KOPT-K1 (cell line): Measurements from ENCODE around the gene SRP54.
A peak's percentile ranks its signal among the peaks of the same experiment; 100 is the strongest.
"Not testable (repeated sequence)": the region's sequence is repeated elsewhere in the genome, so short reads cannot be mapped to it uniquely, and the experiment has no call there.

Experiments
- H3K27ac ChIP-seq: fragments of 200-600 bp; sonication (generic); 2 replicates; pipeline ENCODE4 v1.5.1; 2016; ENCODE audit warnings: antibody characterized with exemption, mild to moderate bottlenecking, low read depth, low read length; ENCODE audit not compliant: poor library complexity, severe bottlenecking
- H3K36me3 ChIP-seq: fragments of 200-600 bp; sonication (generic); 2 replicates; pipeline ENCODE4 v1.5.1; 2017; ENCODE audit warnings: antibody characterized with exemption, mild to moderate bottlenecking, low read length, moderate library complexity; ENCODE audit not compliant: insufficient read depth
- H3K9me3 ChIP-seq: fragments of 200-600 bp; sonication (generic); 2 replicates; pipeline ENCODE4 v1.5.1; 2017; ENCODE audit warnings: antibody characterized with exemption, low read length, mild to moderate bottlenecking; ENCODE audit not compliant: insufficient read depth, poor library complexity, severe bottlenecking

The SRP54 gene

DNA sequence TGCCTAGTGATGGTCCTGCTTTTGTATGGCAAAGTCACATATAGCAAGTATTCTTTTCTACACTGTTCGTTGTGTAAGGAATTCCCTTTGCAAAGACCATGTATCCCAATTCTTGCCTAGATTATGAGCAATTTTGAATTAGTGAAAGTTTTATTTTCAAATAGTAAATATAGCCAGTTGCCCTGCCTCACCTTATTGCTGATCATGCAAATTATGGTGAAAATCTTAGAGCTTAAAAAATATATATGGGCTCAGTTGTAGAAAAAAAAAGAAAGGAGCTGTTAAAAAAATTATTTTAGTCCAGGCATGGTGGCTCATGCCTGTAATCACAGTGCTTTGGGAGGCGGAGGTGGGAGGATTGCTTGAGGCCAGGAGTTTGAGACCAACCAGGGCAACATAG lies 18.8 kb downstream of the SRP54 start:
- no peak overlapping the region for H3K27ac ChIP-seq

DNA sequence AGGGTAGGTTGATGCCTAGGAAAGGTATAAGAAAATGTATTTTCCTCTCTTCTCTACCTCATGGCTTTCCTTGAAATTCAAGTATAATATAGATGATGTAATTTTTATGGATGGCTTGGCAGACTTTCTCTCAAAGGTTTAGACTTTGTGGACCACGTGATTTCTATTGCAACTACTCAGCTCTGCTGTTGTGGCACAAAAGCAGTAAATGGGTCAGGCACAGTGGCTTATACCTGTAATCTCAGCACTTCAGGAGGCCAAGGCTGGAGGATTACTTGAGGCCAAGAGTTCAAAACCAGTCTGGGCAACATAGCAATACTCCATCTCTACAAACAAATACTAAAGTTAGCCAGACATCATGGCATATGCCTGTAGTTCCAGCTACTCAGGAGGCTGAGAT lies 22.0 kb downstream of the SRP54 start:
- no peaks in the 10 kb centered on the region for H3K9me3 ChIP-seq
- H3K27ac ChIP-seq: no peak overlapping the region
- peaks cover 72% of the 10 kb centered on the region for H3K36me3 ChIP-seq

More for the DNA sequence above, 18.8 kb downstream of the SRP54 start:
- no peaks in the 10 kb centered on the region for H3K9me3 ChIP-seq
- H3K36me3 ChIP-seq: peaks cover 73% of the 10 kb centered on the region

DNA sequence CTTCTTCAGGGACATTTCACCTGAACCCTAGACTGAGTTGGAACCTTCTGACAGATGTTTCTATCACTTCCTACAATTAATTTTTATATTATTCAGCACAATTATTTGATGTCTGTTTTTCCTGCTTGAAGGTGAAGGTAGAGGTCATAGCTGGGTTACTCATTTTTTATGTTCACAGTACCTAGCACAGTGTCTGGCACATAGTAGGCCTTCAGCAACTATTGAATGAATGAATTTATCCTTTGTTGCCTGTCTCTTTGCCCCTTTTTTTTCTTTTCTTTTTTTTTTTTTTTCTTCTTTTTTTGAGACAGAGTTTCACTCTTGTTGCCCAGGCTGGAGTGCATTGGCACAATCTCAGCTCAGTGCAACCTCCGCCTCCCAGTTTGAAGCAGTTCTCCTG lies 33.8 kb downstream of the SRP54 start:
- H3K36me3 ChIP-seq: peaks cover 95% of the 10 kb centered on the region
- no peak overlapping the region for H3K27ac ChIP-seq
- H3K9me3 ChIP-seq: no peaks in the 10 kb centered on the region

DNA sequence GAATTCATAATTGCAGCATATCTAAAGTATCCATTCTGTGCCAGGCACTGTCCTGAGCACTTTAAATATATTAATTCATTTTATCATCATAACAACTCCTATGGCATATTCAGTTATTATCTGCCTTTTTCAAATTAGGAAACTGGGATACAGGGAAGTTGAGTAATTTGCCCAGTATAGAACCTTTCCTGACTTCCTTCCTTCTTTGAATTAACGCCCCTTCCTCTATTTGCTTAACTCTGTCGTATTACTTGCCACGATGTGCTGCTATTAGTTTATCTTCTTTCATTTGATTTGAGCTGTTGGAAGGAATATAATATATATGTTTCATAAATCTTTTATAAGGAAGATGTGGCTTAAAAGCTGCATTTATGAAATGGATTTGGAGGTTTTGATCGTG lies 37.9 kb downstream of the SRP54 start:
- H3K27ac ChIP-seq: no peak overlapping the region
- peaks cover 94% of the 10 kb centered on the region for H3K36me3 ChIP-seq
- H3K9me3 ChIP-seq: no peaks in the 10 kb centered on the region

DNA sequence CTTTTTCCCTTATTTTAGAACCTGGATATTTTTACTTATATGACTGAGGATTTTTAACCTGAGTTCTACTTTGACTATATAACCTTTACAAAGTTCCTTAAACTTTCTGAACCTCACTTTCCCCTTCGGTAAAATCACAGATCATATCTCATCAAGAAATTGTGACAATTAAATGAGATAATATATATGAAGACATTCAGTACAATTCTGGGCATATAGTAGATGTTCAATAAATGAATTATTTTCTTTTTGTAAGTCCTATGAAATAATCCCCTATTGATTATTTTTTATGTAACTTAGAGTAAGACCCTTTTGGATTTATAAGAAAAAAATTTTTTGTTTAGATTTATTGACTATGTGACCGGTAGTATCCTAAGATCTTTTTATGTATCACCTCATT lies 45.6 kb downstream of the SRP54 start:
- H3K36me3 ChIP-seq: peaks cover 94% of the 10 kb centered on the region
- H3K9me3 ChIP-seq: peaks cover 11% of the 10 kb centered on the region
- H3K27ac ChIP-seq: no peak overlapping the region

DNA sequence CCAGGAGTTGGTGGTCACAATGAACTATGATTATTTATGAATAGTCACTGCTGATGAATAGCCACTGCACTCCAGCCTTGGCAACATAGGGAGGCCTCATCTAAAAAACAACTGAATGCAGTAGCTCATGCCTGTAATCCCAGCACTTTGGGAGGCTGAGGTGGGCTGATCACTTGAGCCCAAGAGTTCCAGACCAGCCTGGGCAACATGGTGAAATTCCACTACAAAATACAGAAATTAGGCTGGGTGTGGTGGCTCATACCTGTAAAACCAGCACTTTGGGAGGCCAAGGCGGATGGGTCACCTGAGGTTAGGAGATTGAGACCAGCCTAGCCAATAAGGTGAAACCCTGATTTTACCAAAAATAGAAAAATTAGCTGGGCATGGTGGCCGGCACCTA lies 49.8 kb downstream of the SRP54 start:
- Histone ChIP-seq H3K9me3 (peaks cover 29% of the 10 kb centered on the region), H3K27ac (no peak overlapping the region), H3K36me3 (peaks cover 65% of the 10 kb centered on the region)

DNA sequence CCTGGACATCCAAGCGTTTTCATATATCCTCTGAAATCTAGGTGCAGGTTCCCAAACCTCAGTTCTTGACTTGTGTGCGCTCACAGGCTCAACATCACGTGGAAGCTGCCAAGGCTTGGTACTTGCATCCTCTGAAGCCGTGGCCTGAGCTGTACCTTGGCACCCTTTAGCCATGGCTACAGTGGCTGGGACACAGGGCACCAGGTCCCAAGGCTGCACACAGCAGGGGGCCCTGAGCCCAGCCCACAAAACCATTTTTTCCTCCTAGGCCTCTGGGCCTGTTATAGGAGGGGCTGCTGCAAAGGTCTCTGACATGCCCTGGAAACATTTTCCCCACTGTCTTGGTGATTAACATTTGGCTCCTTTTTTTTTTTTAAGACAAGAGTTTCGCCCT lies 51.6 kb downstream of the SRP54 start:
- Histone ChIP-seq H3K27ac (no peak overlapping the region), H3K36me3 (peaks cover 47% of the 10 kb centered on the region)

DNA sequence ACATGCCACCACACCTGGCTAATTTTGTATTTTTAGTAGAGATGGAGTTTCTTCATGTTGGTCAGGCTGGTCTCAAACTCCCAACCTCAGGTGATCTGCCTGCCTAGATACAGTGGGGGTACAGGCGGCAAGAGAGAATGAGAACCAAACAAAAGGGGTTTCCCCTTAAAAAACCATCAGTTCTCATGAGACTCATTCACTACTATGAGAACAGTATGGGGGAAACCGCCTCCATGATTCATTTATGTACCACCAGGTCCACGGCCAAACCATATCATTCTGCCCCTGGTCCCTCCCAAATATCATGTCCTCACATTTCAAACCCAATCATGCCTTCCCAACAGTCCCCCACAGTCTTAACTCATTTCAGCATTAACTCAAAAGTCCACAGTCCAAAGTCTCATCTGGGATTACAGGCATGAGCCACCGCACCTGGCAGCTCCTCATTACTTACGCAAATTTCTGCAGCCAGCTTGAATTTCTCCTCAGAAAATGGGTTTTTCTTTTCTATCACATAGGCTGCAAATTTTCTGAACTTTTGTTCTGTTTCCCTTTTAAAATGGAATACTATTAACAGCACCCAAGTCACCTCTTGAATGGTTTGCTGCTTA lies 52.3 kb downstream of the SRP54 start:
- Histone ChIP-seq H3K9me3 (peaks cover 29% of the 10 kb centered on the region), H3K36me3 (peaks cover 42% of the 10 kb centered on the region)
- H3K27ac ChIP-seq: not testable (repeated sequence)

More for the DNA sequence above, 51.6 kb downstream of the SRP54 start:
- peaks cover 29% of the 10 kb centered on the region for H3K9me3 ChIP-seq

DNA sequence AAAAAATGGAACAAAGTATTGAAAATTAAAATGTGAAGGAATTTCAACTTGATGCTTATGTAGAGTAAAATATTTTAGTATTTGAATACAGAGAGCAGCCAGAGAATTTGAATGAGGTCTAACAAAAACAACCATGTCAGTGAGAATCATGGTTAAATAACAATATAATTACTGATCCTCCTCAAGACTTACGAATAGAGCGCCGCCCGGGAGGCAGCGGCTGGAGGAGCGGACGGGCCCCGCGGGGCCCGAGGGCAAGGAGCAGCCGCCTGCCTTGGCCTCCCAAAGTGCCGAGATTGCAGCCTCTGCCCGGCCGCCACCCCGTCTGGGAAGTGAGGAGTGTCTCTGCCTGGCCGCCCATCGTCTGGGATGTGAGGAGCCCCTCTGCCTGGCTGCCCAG lies 55.5 kb downstream of the SRP54 start:
- peaks cover 19% of the 10 kb centered on the region for H3K9me3 ChIP-seq
- H3K36me3 ChIP-seq: peaks cover 12% of the 10 kb centered on the region
- H3K27ac ChIP-seq: not testable (repeated sequence)

DNA sequence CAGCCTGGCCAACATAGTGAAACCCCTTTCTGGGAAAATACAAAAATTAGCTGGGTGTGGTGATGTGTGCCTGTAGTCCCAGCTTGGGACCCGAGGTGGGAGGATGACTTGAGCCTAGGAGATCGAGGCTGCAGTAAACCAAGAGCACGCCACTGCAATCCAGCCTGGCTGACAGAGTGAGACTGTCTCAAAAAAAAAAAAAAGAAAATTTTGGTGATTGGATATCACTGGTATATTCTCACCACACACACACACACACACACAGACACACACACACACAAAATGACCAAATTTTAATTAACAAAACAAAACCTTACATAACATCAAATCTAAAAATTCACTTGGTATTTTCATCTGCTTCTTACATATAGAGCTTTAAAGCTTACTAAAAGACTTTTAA lies 59.8 kb downstream of the SRP54 start:
- H3K27ac ChIP-seq: no peak overlapping the region
- H3K9me3 ChIP-seq: no peaks in the 10 kb centered on the region
- H3K36me3 ChIP-seq: no peaks in the 10 kb centered on the region

DNA sequence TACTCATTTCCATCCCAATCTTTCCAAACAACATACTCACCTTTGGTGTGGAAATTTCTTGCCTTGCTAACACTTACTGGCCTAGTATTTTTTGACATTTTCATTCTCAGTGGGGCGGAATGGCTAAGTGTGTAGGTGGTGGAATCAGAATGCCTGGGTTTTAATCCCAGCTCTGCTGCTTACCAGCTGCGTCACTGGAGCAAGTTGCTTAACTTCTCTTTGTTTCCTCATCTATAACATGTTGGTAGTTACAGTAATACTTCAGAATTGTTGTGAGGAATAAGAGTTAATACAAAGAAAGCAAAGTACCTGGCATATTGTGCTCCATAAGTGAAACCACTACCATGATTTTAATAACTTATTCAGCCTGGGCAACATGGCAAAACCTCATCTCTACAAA lies 60.3 kb downstream of the SRP54 start:
- Histone ChIP-seq H3K36me3 (no peaks in the 10 kb centered on the region), H3K27ac (no peak overlapping the region), H3K9me3 (no peaks in the 10 kb centered on the region)

DNA sequence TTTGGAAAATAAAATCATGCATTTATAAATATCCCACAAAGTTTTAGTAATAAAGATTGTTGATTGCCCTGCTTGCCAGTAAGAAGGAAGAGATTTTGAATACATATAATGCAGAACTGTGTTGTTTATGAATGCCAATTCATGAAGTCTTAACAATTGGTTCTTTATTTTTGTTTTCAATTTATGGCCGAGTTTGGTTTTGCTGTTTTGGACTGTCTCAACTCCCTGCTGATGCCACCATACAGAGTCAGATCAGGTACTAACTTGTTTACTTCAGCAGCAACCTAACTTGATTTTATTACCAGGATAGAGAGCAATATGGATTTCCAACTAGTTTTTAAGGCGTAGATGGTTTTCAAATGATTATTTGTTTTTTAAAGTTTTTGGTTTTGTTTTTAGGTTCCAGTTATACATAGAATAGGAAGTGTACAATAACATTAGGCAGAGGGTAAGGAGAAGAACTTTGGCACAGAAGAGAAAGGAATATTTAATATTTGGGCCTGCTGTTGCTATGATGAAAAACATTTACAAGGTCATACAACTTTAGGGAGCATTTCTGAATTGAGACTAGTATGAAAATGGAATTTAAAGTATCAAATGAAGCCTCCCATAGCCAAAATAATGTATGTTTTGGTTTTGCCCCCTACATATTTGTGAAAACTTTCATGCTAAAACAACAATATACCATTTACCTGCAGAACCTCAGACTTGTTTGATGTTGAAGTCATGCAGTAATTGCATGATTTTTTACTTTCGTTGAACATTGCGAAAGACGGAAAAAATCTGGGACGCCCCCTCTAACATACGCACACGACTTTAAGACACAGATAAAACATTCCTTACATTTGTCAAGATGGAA lies 62.4 kb downstream of the SRP54 start:
- Histone ChIP-seq H3K27ac (peak overlapping the region; percentile 73), H3K36me3 (0 out of 2 replicates have a peak, but pooled peaks cover 9% of the 10 kb centered on the region), H3K9me3 (no peaks in the 10 kb centered on the region)

DNA sequence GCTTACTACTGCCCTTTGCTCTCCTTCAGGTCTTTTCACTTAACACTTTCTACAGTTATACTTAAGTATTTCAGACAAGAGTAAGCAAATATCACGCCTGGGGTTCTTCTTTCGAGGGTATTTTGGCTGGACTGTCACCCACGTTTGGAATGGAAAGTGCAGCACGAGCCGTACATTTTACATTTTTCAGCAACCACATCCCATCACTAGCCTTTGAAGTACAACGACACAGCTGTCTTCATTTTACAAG lies 62.9 kb downstream of the SRP54 start:
- Histone ChIP-seq H3K27ac (peak overlapping the region; percentile 73), H3K9me3 (no peaks in the 10 kb centered on the region), H3K36me3 (0 out of 2 replicates have a peak, but pooled peaks cover 9% of the 10 kb centered on the region)

DNA sequence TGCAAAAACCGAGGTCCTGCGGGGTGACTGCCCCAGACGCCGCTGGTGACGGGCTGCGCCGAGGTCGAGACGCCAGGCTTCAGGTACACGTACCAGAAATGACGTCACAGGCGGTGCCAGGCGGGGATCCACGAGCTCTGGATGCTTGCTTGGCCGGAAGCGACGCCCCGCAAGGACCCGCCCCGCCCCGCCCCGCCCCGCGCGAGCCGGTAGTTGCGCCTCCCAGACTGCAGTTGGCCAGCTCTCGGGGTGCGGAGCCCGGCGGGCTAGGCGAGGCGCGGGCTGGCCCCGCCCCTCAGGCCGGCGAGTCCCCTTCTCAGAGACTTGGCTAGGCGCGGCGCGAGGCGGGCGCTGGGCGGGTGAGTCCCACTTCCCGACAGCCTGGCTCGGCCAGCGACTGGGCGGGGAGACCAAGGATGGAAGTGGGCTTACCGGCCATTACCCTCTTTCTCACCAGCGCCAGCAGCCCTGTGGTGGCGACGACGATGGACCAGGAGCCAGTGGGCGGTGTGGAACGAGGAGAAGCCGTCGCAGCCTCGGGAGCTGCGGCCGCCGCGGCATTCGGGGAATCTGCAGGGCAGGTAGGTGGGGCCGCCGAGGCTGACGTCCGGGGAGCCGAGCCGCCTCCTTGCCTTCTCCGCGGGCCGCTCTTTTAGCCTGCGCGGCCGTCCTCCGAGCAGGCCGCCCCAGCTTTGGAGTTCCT lies 63.4 kb downstream of the SRP54 start, which contains the start of gene FAM177A1:
TSS of gene FAM177A1 (plus strand) at position 225 of the 703 bp plus-strand sequence. CDS start at position 417, 192 bp downstream.
- H3K27ac ChIP-seq: peak within 1 kb of the TSS; percentile 73
- H3K9me3 ChIP-seq: no peaks in the 10 kb centered on the region

DNA sequence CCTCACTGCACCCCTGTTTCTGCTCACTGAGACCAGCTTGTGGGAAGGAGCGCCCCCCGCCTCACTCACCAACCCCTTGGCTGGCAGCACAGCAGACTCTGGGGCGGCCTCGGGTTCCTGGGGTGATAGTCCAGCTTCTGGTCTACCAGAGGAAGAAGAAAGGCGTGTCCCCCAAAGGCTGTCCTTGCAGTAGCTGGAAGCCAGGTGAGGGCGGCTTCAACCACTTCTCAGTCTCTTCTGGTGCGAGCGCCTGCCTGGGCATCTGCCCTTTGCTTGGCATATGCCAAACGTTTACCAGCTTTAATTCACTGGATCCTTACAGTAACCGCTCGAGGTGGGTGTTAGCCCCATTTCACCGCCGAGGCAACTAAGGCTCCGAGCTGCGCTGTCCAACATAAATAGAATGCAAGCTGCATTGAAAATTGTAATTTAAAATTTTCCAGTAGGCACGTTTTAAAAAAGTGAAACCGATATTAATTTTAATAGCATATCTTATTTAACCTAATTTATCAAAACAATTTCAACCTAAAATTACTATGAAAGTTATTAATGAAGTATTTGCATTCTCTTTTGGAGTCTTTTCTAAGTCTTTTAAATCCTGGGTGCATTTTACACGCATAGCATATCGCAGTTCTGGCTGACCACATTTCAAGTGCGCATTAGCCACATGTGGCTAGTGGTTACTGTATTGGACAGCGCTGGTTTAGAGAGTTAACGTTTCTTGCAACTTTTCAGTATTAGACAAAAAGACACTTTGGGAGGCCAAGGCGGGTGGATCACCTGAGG lies 64.2 kb downstream of the SRP54 start:
- 0 out of 2 replicates have a peak, but pooled peaks cover 14% of the 10 kb centered on the region for H3K36me3 ChIP-seq
- peak overlapping the region; percentile 73 for H3K27ac ChIP-seq
- no peaks in the 10 kb centered on the region for H3K9me3 ChIP-seq

More for the DNA sequence above, 63.4 kb downstream of the SRP54 start, which contains the start of gene FAM177A1:
- H3K36me3 ChIP-seq: 0 out of 2 replicates have a peak, but pooled peaks cover 9% of the 10 kb centered on the region
